MCF 10A (cell line): ENCODE results near the gene UTP4. TPM values are rescaled to one million over a fixed set of nuclear protein-coding genes. Genes with fewer than 3 reads are reported as not detected.

Source experiments
- BruUV-seq: library from RNA; stranded (reverse); fragments of 400-500 nt; replicated peaks from 2 replicates; lab custom pipeline; 2021; lab: Mats Ljungman, UMichigan
- CTCF ChIA-PET: fragments of 300-600 bp; sonication (Branson Sonifier 250); formaldehyde crosslinking; extraction: SDS; loops from one replicate; lab custom pipeline; 2021; ENCODE audit warnings: antibody characterized with exemption, inconsistent platforms; lab: Yijun Ruan, JAX
- POLR2A ChIA-PET: fragments of 300-600, 350-650 bp; sonication (Branson Sonifier 250); formaldehyde crosslinking; extraction: SDS; loops from one replicate; lab custom pipeline; 2020; ENCODE audit warnings: antibody characterized with exemption, inconsistent platforms; lab: Yijun Ruan, JAX
- DNase-seq: peaks from one replicate; pipeline ENCODE4 v3.0.0-alpha.2; 2018; ENCODE audit not compliant: unreplicated experiment
- H3K27ac Mint-ChIP-seq: one replicate; pipeline ENCODE4 v1.8.0; 2022; ENCODE audit warnings: mild to moderate bottlenecking, low read depth, mixed read lengths; ENCODE audit not compliant: unreplicated experiment
- H3K27me3 Mint-ChIP-seq: one replicate; pipeline ENCODE4 v1.8.0; 2022; ENCODE audit warnings: mixed read lengths; ENCODE audit not compliant: insufficient read depth, unreplicated experiment
- H3K36me3 Mint-ChIP-seq: one replicate; pipeline ENCODE4 v1.8.0; 2022; ENCODE audit warnings: mild to moderate bottlenecking, moderate library complexity, mixed read lengths; ENCODE audit not compliant: insufficient read depth, unreplicated experiment
- H3K4me1 Mint-ChIP-seq: one replicate; pipeline ENCODE4 v1.8.0; 2022; ENCODE audit warnings: mixed read lengths; ENCODE audit not compliant: insufficient read depth, unreplicated experiment
- H3K4me3 Mint-ChIP-seq: one replicate; pipeline ENCODE4 v1.8.0; 2022; ENCODE audit warnings: mild to moderate bottlenecking, moderate library complexity, mixed read lengths; ENCODE audit not compliant: unreplicated experiment
- H3K9me3 Mint-ChIP-seq: one replicate; pipeline ENCODE4 v1.8.0; 2022; ENCODE audit warnings: mixed read lengths; ENCODE audit not compliant: unreplicated experiment
- CTCF ChIP-seq: fragments of 200-600 bp; IDR thresholded peaks from one replicate; pipeline ENCODE4 v1.8.0; 2022; ENCODE audit warnings: antibody characterized with exemption, mild to moderate bottlenecking; ENCODE audit not compliant: unreplicated experiment
- intact Hi-C: fragments of 100-400 bp; cut with micrococcal nuclease; formaldehyde crosslinking; loops from 2 replicates; pipeline ENCODE4 v1.14.1; 2022
- total RNA-seq: library from RNA; stranded (reverse); gene quantifications from 2 replicates; pipeline ENCODE4 v1.2.3, GENCODE V29; 2022

UTP4 gene
- total RNA-seq, 1 experiment from 2014 or later: 97.1 TPM

- no peak overlapping the region for H3K27ac Mint-ChIP-seq
- intact Hi-C loops: no loop called here
- BruUV-seq: no TSS peak
- POLR2A ChIA-PET: no interaction called here
- no peaks in the 10 kb centered on the region for H3K9me3 Mint-ChIP-seq
- H3K4me3 Mint-ChIP-seq: no peak overlapping the region
- H3K27me3 Mint-ChIP-seq: no peaks in the 10 kb centered on the region
- H3K36me3 Mint-ChIP-seq: peaks cover 7% of the 10 kb centered on the region
- H3K4me1 Mint-ChIP-seq: peaks cover 8% of the 10 kb centered on the region
- no peak for TF ChIP-seq CTCF
- CTCF ChIA-PET: interaction anchor here (1.3 to 1.8 kb wide), 2 partner anchors 13 to 207 kb away, joined by 5 to 9 read pairs; no protein-coding TSS in a partner anchor
- DNase-seq: no peak
These were observed 22.8 kb upstream of the UTP4 start for GRCh38 chr16:69109486-69110270.

- DNase-seq: no peak
- intact Hi-C loops: no loop called here
- Mint-ChIP-seq H3K4me1 (peaks cover 4% of the 10 kb centered on the region), H3K4me3 (no peak overlapping the region), H3K27ac (no peak overlapping the region), H3K9me3 (no peaks in the 10 kb centered on the region), H3K36me3 (peaks cover 5% of the 10 kb centered on the region), H3K27me3 (no peaks in the 10 kb centered on the region)
- CTCF ChIA-PET: interaction anchor here (1.8 to 5.0 kb wide), 2 partner anchors 12 to 208 kb away, joined by 9 to 63 read pairs; no protein-coding TSS in a partner anchor
- TF ChIP-seq CTCF: no peak
- BruUV-seq: no TSS peak
- POLR2A ChIA-PET: no interaction called here
These were observed 22.0 kb upstream of the UTP4 start for GRCh38 chr16:69110406-69110805.

GRCh38 chr16:69111216-69111875, 21.1 kb upstream of the UTP4 start:
- ChIA-PET CTCF (interaction anchor here (0.6 to 5.0 kb wide), 5 partner anchors 11 to 209 kb away, joined by 3 to 63 read pairs (median 3); no protein-coding TSS in a partner anchor), POLR2A (no interaction called here)
- Mint-ChIP-seq H3K4me1 (no peaks in the 10 kb centered on the region), H3K36me3 (peaks cover 11% of the 10 kb centered on the region), H3K4me3 (no peak overlapping the region), H3K27ac (no peak overlapping the region), H3K27me3 (no peaks in the 10 kb centered on the region), H3K9me3 (no peaks in the 10 kb centered on the region)
- no peak for TF ChIP-seq CTCF
- no peak for DNase-seq
- intact Hi-C loops: no loop called here
- BruUV-seq: no TSS peak

- peaks cover 11% of the 10 kb centered on the region for H3K36me3 Mint-ChIP-seq
- H3K9me3 Mint-ChIP-seq: no peaks in the 10 kb centered on the region
- ChIA-PET CTCF (interaction anchor here (0.6 to 5.0 kb wide), 4 partner anchors 11 to 174 kb away, joined by 3 to 63 read pairs (median 3); no protein-coding TSS in a partner anchor), POLR2A (no interaction called here)
- TF ChIP-seq CTCF: no peak
- no TSS peak for BruUV-seq
- intact Hi-C loops: no loop called here
- no peak for DNase-seq
- H3K27ac Mint-ChIP-seq: no peak overlapping the region
- no peaks in the 10 kb centered on the region for H3K4me1 Mint-ChIP-seq
- no peak overlapping the region for H3K4me3 Mint-ChIP-seq
- no peaks in the 10 kb centered on the region for H3K27me3 Mint-ChIP-seq
These were observed 20.6 kb upstream of the UTP4 start for GRCh38 chr16:69111876-69112230.
